ENCODE data around the gene THAP4.

- TF ChIP-seq, protein P1, sequence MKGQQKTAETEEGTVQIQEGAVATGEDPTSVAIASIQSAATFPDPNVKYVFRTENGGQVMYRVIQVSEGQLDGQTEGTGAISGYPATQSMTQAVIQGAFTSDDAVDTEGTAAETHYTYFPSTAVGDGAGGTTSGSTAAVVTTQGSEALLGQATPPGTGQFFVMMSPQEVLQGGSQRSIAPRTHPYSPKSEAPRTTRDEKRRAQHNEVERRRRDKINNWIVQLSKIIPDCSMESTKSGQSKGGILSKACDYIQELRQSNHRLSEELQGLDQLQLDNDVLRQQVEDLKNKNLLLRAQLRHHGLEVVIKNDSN (CRISPR knock-in tag; IDR thresholded peaks at IDR 0.05) = no peak
- TF ChIP-seq, protein P2, sequence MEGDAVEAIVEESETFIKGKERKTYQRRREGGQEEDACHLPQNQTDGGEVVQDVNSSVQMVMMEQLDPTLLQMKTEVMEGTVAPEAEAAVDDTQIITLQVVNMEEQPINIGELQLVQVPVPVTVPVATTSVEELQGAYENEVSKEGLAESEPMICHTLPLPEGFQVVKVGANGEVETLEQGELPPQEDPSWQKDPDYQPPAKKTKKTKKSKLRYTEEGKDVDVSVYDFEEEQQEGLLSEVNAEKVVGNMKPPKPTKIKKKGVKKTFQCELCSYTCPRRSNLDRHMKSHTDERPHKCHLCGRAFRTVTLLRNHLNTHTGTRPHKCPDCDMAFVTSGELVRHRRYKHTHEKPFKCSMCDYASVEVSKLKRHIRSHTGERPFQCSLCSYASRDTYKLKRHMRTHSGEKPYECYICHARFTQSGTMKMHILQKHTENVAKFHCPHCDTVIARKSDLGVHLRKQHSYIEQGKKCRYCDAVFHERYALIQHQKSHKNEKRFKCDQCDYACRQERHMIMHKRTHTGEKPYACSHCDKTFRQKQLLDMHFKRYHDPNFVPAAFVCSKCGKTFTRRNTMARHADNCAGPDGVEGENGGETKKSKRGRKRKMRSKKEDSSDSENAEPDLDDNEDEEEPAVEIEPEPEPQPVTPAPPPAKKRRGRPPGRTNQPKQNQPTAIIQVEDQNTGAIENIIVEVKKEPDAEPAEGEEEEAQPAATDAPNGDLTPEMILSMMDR (IDR thresholded peaks at IDR 0.05) = no peak
- TF ChIP-seq ELF4 (CRISPR knock-in tag; IDR thresholded peaks at IDR 0.05; ENCODE audit: low read depth) (no peak), SP1 (CRISPR knock-in tag; conservative IDR thresholded peaks at IDR 0.05) (no peak)
Measured at GRCh38 chr2:241560883-241561474, 76.0 kb downstream of the THAP4 start.

All from WTC11 (cell line).